Stimulated activated CD8-positive, alpha-beta memory T cell treated with anti-CD3 and anti-CD28 coated beads, Interleukin-12 subunit alpha, Interleukin-12 subunit beta, amount 100 ng/mL, for 4 hours (primary cell): ENCODE data around the gene PGM1.

ENCODE experiments used
- DNase-seq: peaks from one replicate; pipeline ENCODE4 v3.0.0-alpha.2; 2020; ENCODE audit warnings: low read depth

Gene PGM1

GRCh38 chr1:63665824-63666223 is 72.6 kb downstream of the PGM1 start:
- DNase-seq: no peak

- DNase-seq: no peak
Measured at GRCh38 chr1:63668298-63668697, 75.1 kb downstream of the PGM1 start.

GRCh38 chr1:63669151-63669961 is 76.1 kb downstream of the PGM1 start:
- DNase-seq: no peak

- DNase-seq: no peak
Measured at GRCh38 chr1:63670164-63670563, 77.0 kb downstream of the PGM1 start.

- no peak for DNase-seq
Measured at GRCh38 chr1:63671514-63671913, 78.3 kb downstream of the PGM1 start.

- DNase-seq: no peak
Measured at GRCh38 chr1:63674238-63674864, 81.1 kb downstream of the PGM1 start.

GRCh38 chr1:63674865-63675419 is 81.7 kb downstream of the PGM1 start:
- no peak for DNase-seq

- DNase-seq: no peak
Measured at GRCh38 chr1:63675420-63675931, 82.3 kb downstream of the PGM1 start.

GRCh38 chr1:63677497-63677896 is 84.3 kb downstream of the PGM1 start:
- DNase-seq: no peak

- DNase-seq: no peak
Measured at GRCh38 chr1:63678200-63678599, 85.0 kb downstream of the PGM1 start.

GRCh38 chr1:63679076-63679475 is 85.9 kb downstream of the PGM1 start:
- no peak for DNase-seq

GRCh38 chr1:63679589-63679988 is 86.4 kb downstream of the PGM1 start:
- DNase-seq: no peak

- DNase-seq: no peak
Measured at GRCh38 chr1:63682936-63683335, 89.7 kb downstream of the PGM1 start.

GRCh38 chr1:63683759-63684158 is 90.5 kb downstream of the PGM1 start:
- no peak for DNase-seq

GRCh38 chr1:63686696-63687095 is 93.5 kb downstream of the PGM1 start:
- DNase-seq: no peak

GRCh38 chr1:63688302-63688890 is 95.2 kb downstream of the PGM1 start:
- DNase-seq: no peak

GRCh38 chr1:63690966-63691700 is 97.9 kb downstream of the PGM1 start:
- DNase-seq: no peak

GRCh38 chr1:63691701-63692425 is 98.7 kb downstream of the PGM1 start:
- no peak for DNase-seq

- no peak for DNase-seq
Measured at GRCh38 chr1:63693944-63694571, 100.8 kb downstream of the PGM1 start.

- DNase-seq: no peak
Measured at GRCh38 chr1:63698001-63698838, 105.0 kb downstream of the PGM1 start.
